SK-N-SH (cell line): ENCODE data around the gene RAC3.

Experiments
- CTCF ChIP-seq: fragments of 200-600 bp; sonication (generic); IDR thresholded peaks from 2 replicates; pipeline ENCODE4 v1.6.1; 2017; ENCODE audit warnings: antibody characterized with exemption, mild to moderate bottlenecking, moderate library complexity
- EP300 ChIP-seq, 2 experiments: IDR thresholded peaks; 2 replicates each; pipeline versions ENCODE4 v1.4.0 to v1.6.1; 2012; ENCODE audit warnings: borderline replicate concordance in 1 of 2, low read depth in 1 of 2, low read length in 1 of 2
- EZH2phosphoT487 ChIP-seq: fragments of 200-600 bp; sonication (generic); IDR thresholded peaks from 2 replicates; pipeline ENCODE4 v1.6.1; 2017; ENCODE audit warnings: low read depth, mixed run types, mild to moderate bottlenecking, antibody characterized with exemption, moderate library complexity, borderline replicate concordance
- FOXM1 ChIP-seq: IDR thresholded peaks from 2 replicates; pipeline ENCODE4 v1.4.0; 2012; ENCODE audit warnings: low read depth, mild to moderate bottlenecking
- GABPA ChIP-seq: IDR thresholded peaks from 2 replicates; pipeline ENCODE4 v1.4.0; 2012; ENCODE audit warnings: low read depth, mild to moderate bottlenecking
- IRF3 ChIP-seq: fragments of 150-350 bp; IDR thresholded peaks from 2 replicates; pipeline ENCODE4 v1.6.1; 2016; ENCODE audit warnings: mild to moderate bottlenecking, low read depth, low read length
- POLR2AphosphoS5 ChIP-seq: IDR thresholded peaks from 2 replicates; pipeline ENCODE4 v1.6.1; 2012; ENCODE audit warnings: low read depth, low read length
- RAD21 ChIP-seq: IDR thresholded peaks from 2 replicates; pipeline ENCODE4 v1.6.1; 2012; ENCODE audit warnings: mild to moderate bottlenecking, low read length
- RCOR1 ChIP-seq: fragments of 150-350 bp; IDR thresholded peaks from 2 replicates; pipeline ENCODE4 v1.6.1; 2017; ENCODE audit warnings: antibody characterized with exemption, low read length
- RFX5 ChIP-seq: IDR thresholded peaks from 2 replicates; pipeline ENCODE4 v1.6.1; 2012; ENCODE audit warnings: mild to moderate bottlenecking, improper control_type of control experiment, low read length
- SMC3 ChIP-seq: IDR thresholded peaks from 2 replicates; pipeline ENCODE4 v1.6.1; 2012; ENCODE audit warnings: low read depth, low read length, improper control_type of control experiment
- YY1 ChIP-seq: IDR thresholded peaks from 2 replicates; pipeline ENCODE4 v1.4.0; 2012; ENCODE audit warnings: low read depth, mild to moderate bottlenecking

GRCh38 chr17:82079001-82079677, 47.7 kb downstream of the RAC3 start:
- TF ChIP-seq RFX5 = no peak
- no peak for TF ChIP-seq EP300 (IDR thresholded peaks at IDR 0.05; ENCODE audit: borderline replicate concordance in 1 of 2, low read depth in 1 of 2, low read length in 1 of 2)
- TF ChIP-seq YY1 = no peak
- no peak for TF ChIP-seq GABPA
- TF ChIP-seq POLR2AphosphoS5 = no peak
- no peak for TF ChIP-seq CTCF
- no peak for TF ChIP-seq SMC3
- no peak for TF ChIP-seq IRF3
- no peak for TF ChIP-seq EZH2phosphoT487
- TF ChIP-seq RAD21 = no peak
- TF ChIP-seq FOXM1 = no peak
- no peak for TF ChIP-seq RCOR1
